IMR-90 (cell line): Measurements from ENCODE around the gene UBR1. TPM values are rescaled to one million over a fixed set of nuclear protein-coding genes. Genes with fewer than 3 reads are reported as not detected.

Experiments used
- ATAC-seq: fragments of 200-7000 bp; cut with Tn5 transposase; 2 replicates; pipeline ENCODE4 v1.9.1; 2020; ENCODE audit warnings: low read depth, mild to moderate bottlenecking, moderate library complexity
- BruUV-seq: library from RNA; stranded (reverse); fragments of 400-500 nt; replicated peaks from 2 replicates; lab custom pipeline; 2021; lab: Mats Ljungman, UMichigan
- CTCF ChIA-PET: fragments of 300-600 bp; formaldehyde crosslinking; extraction: SDS; loops from one replicate; lab custom pipeline; 2021; ENCODE audit warnings: antibody characterized with exemption; lab: Yijun Ruan, JAX
- POLR2A ChIA-PET: fragments of 300-600 bp; sonication (Branson Sonifier 250); formaldehyde crosslinking; loops from one replicate; lab custom pipeline; 2022; ENCODE audit warnings: antibody characterized with exemption; ENCODE audit not compliant: unreplicated experiment; lab: Charles Lee
- DNase-seq: peaks from one replicate; pipeline ENCODE4 v3.0.0; 2013
- H2AFZ ChIP-seq: replicated peaks from 2 replicates; pipeline ENCODE3; 2013; ENCODE audit warnings: low read length, mild to moderate bottlenecking; ENCODE audit not compliant: poor library complexity
- H2AK5ac ChIP-seq: 2 replicates; pipeline ENCODE4 v1.6.1; 2013; ENCODE audit warnings: low read depth, low read length, inconsistent platforms
- H2AK9ac ChIP-seq: replicated peaks from 2 replicates; pipeline ENCODE3; 2013; ENCODE audit warnings: mild to moderate bottlenecking, low read depth, low read length, moderate library complexity; ENCODE audit not compliant: poor library complexity
- H2BK120ac ChIP-seq: 2 replicates; pipeline ENCODE4 v1.6.1; 2013; ENCODE audit warnings: low read depth, low read length, inconsistent platforms
- H2BK15ac ChIP-seq: 3 replicates; pipeline ENCODE4 v1.6.1; 2013; ENCODE audit warnings: low read depth, low read length, inconsistent platforms
- H2BK20ac ChIP-seq: 2 replicates; pipeline ENCODE4 v1.6.1; 2013; ENCODE audit warnings: low read depth, mild to moderate bottlenecking, inconsistent platforms, low read length, moderate library complexity
- H2BK5ac ChIP-seq: 2 replicates; pipeline ENCODE4 v1.6.1; 2013; ENCODE audit warnings: mild to moderate bottlenecking, low read depth, low read length, inconsistent platforms; ENCODE audit not compliant: poor library complexity, severe bottlenecking
- H3K14ac ChIP-seq: replicated peaks from 2 replicates; pipeline ENCODE4 v1.6.1; 2013; ENCODE audit warnings: low read depth, low read length, inconsistent platforms
- H3K18ac ChIP-seq: 2 replicates; pipeline ENCODE4 v1.6.1; 2013; ENCODE audit warnings: low read depth, low read length, control low read depth
- H3K23ac ChIP-seq: 2 replicates; pipeline ENCODE4 v1.6.1; 2013; ENCODE audit warnings: low read depth, low read length, inconsistent platforms
- H3K27ac ChIP-seq: 2 replicates; pipeline ENCODE4 v1.5.1; 2013; ENCODE audit warnings: mild to moderate bottlenecking, control low read depth, low read length; ENCODE audit not compliant: insufficient read depth
- H3K27me3 ChIP-seq: 2 replicates; pipeline ENCODE4 v1.6.1; 2013; ENCODE audit warnings: low read length; ENCODE audit not compliant: control insufficient read depth, insufficient read depth
- H3K36me3 ChIP-seq: 2 replicates; pipeline ENCODE4 v1.6.1; 2013; ENCODE audit warnings: low read length, mixed read lengths; ENCODE audit not compliant: control insufficient read depth, insufficient read depth
- H3K4ac ChIP-seq: 2 replicates; pipeline ENCODE4 v1.6.1; 2013; ENCODE audit warnings: low read depth, low read length, inconsistent platforms
- H3K4me1 ChIP-seq: 2 replicates; pipeline ENCODE4 v1.6.1; 2013; ENCODE audit warnings: low read length, mixed read lengths; ENCODE audit not compliant: control insufficient read depth, insufficient read depth
- H3K4me2 ChIP-seq: 2 replicates; pipeline ENCODE4 v1.6.1; 2013; ENCODE audit warnings: low read depth, mild to moderate bottlenecking, control low read depth, low read length, moderate library complexity
- H3K4me3 ChIP-seq: 2 replicates; pipeline ENCODE4 v1.5.1; 2013; ENCODE audit warnings: low read depth, mild to moderate bottlenecking, control low read depth, low read length, moderate library complexity; ENCODE audit not compliant: insufficient read depth
- H3K56ac ChIP-seq: 2 replicates; pipeline ENCODE4 v1.6.1; 2013; ENCODE audit warnings: low read length, inconsistent platforms; ENCODE audit not compliant: insufficient read depth; ENCODE audit errors: extremely low read depth
- H3K79me1 ChIP-seq, 2 experiments: 2 replicates each; pipeline ENCODE4 v1.6.1; 2013; ENCODE audit warnings: low read length in 2 of 2, inconsistent platforms in 1 of 2, low read depth in 1 of 2
- H3K9ac ChIP-seq: 2 replicates; pipeline ENCODE4 v1.6.1; 2013; ENCODE audit warnings: low read depth, low read length, control low read depth
- H3K9me1 ChIP-seq: 2 replicates; pipeline ENCODE4 v1.6.1; 2013; ENCODE audit warnings: low read length, inconsistent platforms; ENCODE audit not compliant: insufficient read depth
- H3K9me3 ChIP-seq: 2 replicates; pipeline ENCODE4 v1.6.1; 2013; ENCODE audit warnings: low read length; ENCODE audit not compliant: control insufficient read depth, insufficient read depth
- H4K20me1 ChIP-seq: 2 replicates; pipeline ENCODE4 v1.6.1; 2013; ENCODE audit warnings: low read length, inconsistent platforms; ENCODE audit not compliant: insufficient read depth
- H4K5ac ChIP-seq: 2 replicates; pipeline ENCODE4 v1.6.1; 2013; ENCODE audit warnings: mild to moderate bottlenecking, low read depth, low read length, control low read depth
- H4K8ac ChIP-seq, 2 experiments: 2 replicates each; pipeline ENCODE4 v1.6.1; 2013; ENCODE audit warnings: low read depth in 2 of 2, low read length in 2 of 2, control low read depth in 1 of 2, inconsistent platforms in 1 of 2
- H4K91ac ChIP-seq: 2 replicates; pipeline ENCODE4 v1.6.1; 2013; ENCODE audit warnings: low read depth, low read length, inconsistent platforms; ENCODE audit not compliant: insufficient read depth
- CEBPB ChIP-seq: IDR thresholded peaks from 2 replicates; pipeline ENCODE4 v1.6.1; 2012; ENCODE audit warnings: low read depth, low read length, improper control_type of control experiment
- CTCF ChIP-seq: conservative IDR thresholded peaks from 2 replicates; pipeline ENCODE4 v1.5.1; 2012; ENCODE audit warnings: mild to moderate bottlenecking, low read depth, low read length, improper control_type of control experiment
- FOS ChIP-seq: fragments of 150-350 bp; IDR thresholded peaks from 2 replicates; pipeline ENCODE4 v1.6.1; 2016; ENCODE audit warnings: low read depth, low read length
- MAFK ChIP-seq: IDR thresholded peaks from 2 replicates; pipeline ENCODE4 v1.6.1; 2012; ENCODE audit warnings: low read depth, low read length, improper control_type of control experiment
- NFE2L2 ChIP-seq: fragments of 150-350 bp; IDR thresholded peaks from 2 replicates; pipeline ENCODE4 v1.6.1; 2016; ENCODE audit warnings: low read depth, mild to moderate bottlenecking, low read length
- RAD21 ChIP-seq: IDR thresholded peaks from 2 replicates; pipeline ENCODE4 v1.6.1; 2012; ENCODE audit warnings: low read length, improper control_type of control experiment
- RFX5 ChIP-seq: IDR thresholded peaks from 2 replicates; pipeline ENCODE4 v1.8.0; 2012; ENCODE audit warnings: low read depth, mild to moderate bottlenecking, low read length, moderate library complexity
- SMC3 ChIP-seq: fragments of 150-350 bp; IDR thresholded peaks from 2 replicates; pipeline ENCODE4 v1.6.1; 2016; ENCODE audit warnings: low read depth, mild to moderate bottlenecking, antibody characterized with exemption, low read length, moderate library complexity
- USF2 ChIP-seq: fragments of 150-350 bp; IDR thresholded peaks from 2 replicates; pipeline ENCODE4 v1.6.1; 2017; ENCODE audit warnings: mild to moderate bottlenecking, antibody characterized with exemption, low read length, low read depth
- dilution Hi-C: fragments of 300-500 bp; cut with HindIII; formaldehyde crosslinking; loops from one replicate; pipeline ENCODE4 v1.14.3; 2018; ENCODE audit warnings: low sequenced_read_pairs; ENCODE audit not compliant: unreplicated experiment
- in situ Hi-C: fragments of 300-500 bp; cut with MboI; formaldehyde crosslinking; loops from 3 replicates; pipeline ENCODE4 v1.14.3; 2019; ENCODE audit warnings: low sequenced_read_pairs, inconsistent platforms, mixed read lengths
- intact Hi-C: fragments of 100-400 bp; cut with micrococcal nuclease; formaldehyde crosslinking; loops from 2 replicates; pipeline ENCODE4 v1.10.0; 2022
- polyA plus RNA-seq, 3 experiments: library from polyadenylated mRNA; depleted of rRNA; stranded (reverse); fragments of >200 nt; gene quantifications; 2 replicates each; pipeline ENCODE4 v1.2.3, GENCODE V29; 2012; ENCODE audit warnings: low replicate concordance in 1 of 3
- total RNA-seq: library from RNA; depleted of rRNA; stranded (reverse); fragments of >200 nt; gene quantifications from 2 replicates; pipeline ENCODE4 v1.2.3, GENCODE V29; 2012

Gene UBR1
- total and polyA plus RNA-seq, 2 of the 4 experiments (the other 2 are of a cell fraction): 6.5 to 30.1 TPM

- no peak overlapping the region for H2BK15ac ChIP-seq
- no peak overlapping the region for H4K91ac ChIP-seq
- H3K79me1 ChIP-seq: 0 out of 4 replicates have a peak, but pooled peaks cover 0 to 4% of the 10 kb centered on the region in 2 experiments
- H4K5ac ChIP-seq: no peak overlapping the region
- H3K18ac ChIP-seq: no peak overlapping the region
- peaks cover 27% of the 10 kb centered on the region for H3K36me3 ChIP-seq
- dilution Hi-C loops: no loop called here
- no TSS peak for BruUV-seq
- no peaks in the 10 kb centered on the region for H3K9me3 ChIP-seq
- H3K4me1 ChIP-seq: no peaks in the 10 kb centered on the region
- no peak overlapping the region for H2AK9ac ChIP-seq
- H4K20me1 ChIP-seq: no peaks in the 10 kb centered on the region
- TF ChIP-seq USF2 (no peak), CEBPB (no peak), MAFK (no peak), RAD21 (no peak), CTCF (no peak), NFE2L2 (no peak), FOS (no peak), SMC3 (no peak), RFX5 (no peak)
- H3K4me2 ChIP-seq: no peak overlapping the region
- no peak overlapping the region for H3K4ac ChIP-seq
- no peak for ATAC-seq
- POLR2A ChIA-PET: no interaction called here
- no peak overlapping the region for H3K23ac ChIP-seq
- DNase-seq: no peak
- CTCF ChIA-PET: no interaction called here
- no peaks in the 10 kb centered on the region for H3K27me3 ChIP-seq
- no peak overlapping the region for H2BK20ac ChIP-seq
- H3K9ac ChIP-seq: no peak overlapping the region
- H2AFZ ChIP-seq: no peak overlapping the region
- no peak overlapping the region for H2BK5ac ChIP-seq
- H3K9me1 ChIP-seq: peaks cover 2% of the 10 kb centered on the region; the same call in 1 of the 2 replicates
- no peak overlapping the region for H3K27ac ChIP-seq
- no peak overlapping the region for H4K8ac ChIP-seq
- H3K14ac ChIP-seq: no peak overlapping the region
- no peak overlapping the region for H2AK5ac ChIP-seq
- no peak overlapping the region for H3K4me3 ChIP-seq
- intact Hi-C loops: loop anchor here (5.0 to 10.0 kb wide), 2 partner anchors 47 to 320 kb away; no protein-coding TSS in a partner anchor
- no peak overlapping the region for H2BK120ac ChIP-seq
- no peak overlapping the region for H3K56ac ChIP-seq
- in situ Hi-C loops: no loop called here
Measured at GRCh38 chr15:43025150-43025549, 80.7 kb downstream of the UBR1 start.
